ENCODE results near the gene HOXB1. TPM values are rescaled to one million over a fixed set of nuclear protein-coding genes. Genes with fewer than 3 reads are reported as not detected.

HOXB1 gene
- total RNA-seq, 1 experiment from 2014 or later: not detected

DNA sequence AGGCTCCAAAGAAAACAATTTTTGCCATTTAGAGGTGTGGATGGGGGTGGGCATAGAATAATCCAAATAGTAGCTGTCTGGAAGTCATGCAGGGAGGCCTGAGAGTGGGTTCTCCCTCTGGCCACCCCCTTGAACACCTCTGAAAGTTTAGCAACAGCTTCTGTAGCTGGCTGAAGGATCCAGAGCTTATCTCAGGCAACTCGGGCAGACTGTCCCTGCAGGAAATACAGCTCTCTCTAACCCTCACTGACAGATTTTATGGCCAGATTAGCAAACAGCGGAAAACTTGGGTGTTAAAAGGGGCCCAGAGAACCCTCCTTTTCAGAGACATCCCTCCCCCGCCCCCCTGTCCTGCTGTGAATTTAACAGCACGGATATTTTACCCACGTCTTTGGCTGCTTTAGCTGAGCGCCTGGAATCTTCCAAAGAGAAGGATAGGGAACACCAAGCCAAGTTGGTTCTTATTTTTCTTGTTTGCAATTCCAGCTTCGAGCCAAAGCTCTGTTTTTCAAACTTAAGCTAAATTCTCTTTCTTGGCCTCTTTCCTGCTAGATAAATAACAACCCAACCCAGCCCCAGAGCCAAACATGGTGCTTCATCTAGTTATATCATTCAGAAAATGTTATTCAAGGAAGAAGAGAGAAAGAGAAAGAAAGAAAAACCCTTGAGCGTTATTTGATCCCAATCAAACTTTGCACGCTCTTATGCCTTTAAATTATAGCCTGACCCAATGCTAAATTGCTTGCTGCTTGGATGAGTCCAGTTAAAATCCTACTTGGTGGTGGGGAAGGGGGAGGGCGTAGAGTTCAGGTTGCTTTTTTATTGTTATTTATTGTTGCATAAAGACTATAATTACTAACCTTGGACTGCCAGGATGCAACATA lies 16.4 kb upstream of the HOXB1 start:
- H3K27me3 ChIP-seq (replicated peaks; ENCODE audit: control insufficient read depth, insufficient read depth, low read length): no peaks in the 10 kb centered on the region
- no peaks in the 10 kb centered on the region for H3K9me3 ChIP-seq
- TF ChIP-seq, protein P1, sequence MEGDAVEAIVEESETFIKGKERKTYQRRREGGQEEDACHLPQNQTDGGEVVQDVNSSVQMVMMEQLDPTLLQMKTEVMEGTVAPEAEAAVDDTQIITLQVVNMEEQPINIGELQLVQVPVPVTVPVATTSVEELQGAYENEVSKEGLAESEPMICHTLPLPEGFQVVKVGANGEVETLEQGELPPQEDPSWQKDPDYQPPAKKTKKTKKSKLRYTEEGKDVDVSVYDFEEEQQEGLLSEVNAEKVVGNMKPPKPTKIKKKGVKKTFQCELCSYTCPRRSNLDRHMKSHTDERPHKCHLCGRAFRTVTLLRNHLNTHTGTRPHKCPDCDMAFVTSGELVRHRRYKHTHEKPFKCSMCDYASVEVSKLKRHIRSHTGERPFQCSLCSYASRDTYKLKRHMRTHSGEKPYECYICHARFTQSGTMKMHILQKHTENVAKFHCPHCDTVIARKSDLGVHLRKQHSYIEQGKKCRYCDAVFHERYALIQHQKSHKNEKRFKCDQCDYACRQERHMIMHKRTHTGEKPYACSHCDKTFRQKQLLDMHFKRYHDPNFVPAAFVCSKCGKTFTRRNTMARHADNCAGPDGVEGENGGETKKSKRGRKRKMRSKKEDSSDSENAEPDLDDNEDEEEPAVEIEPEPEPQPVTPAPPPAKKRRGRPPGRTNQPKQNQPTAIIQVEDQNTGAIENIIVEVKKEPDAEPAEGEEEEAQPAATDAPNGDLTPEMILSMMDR (IDR thresholded peaks at IDR 0.05; ENCODE audit: insufficient read depth in 1 of 2, low read depth in 1 of 2, low read length in 1 of 2, severe bottlenecking in 1 of 2, unreplicated experiment in 1 of 2): no peak
- H3K27ac Mint-ChIP-seq (ENCODE audit: unreplicated experiment): no peak overlapping the region
- no peak for DNase-seq
- peaks cover 11% of the 10 kb centered on the region for H3K4me1 Mint-ChIP-seq (ENCODE audit: low read depth, unreplicated experiment)
- H3K4me3 Mint-ChIP-seq (ENCODE audit: unreplicated experiment): no peak overlapping the region
- H3K27me3 Mint-ChIP-seq (ENCODE audit: insufficient read depth, unreplicated experiment): peaks cover 2% of the 10 kb centered on the region
- no peaks in the 10 kb centered on the region for H3K9me3 Mint-ChIP-seq (ENCODE audit: unreplicated experiment)
- H3K4me1 ChIP-seq: peaks cover 10% of the 10 kb centered on the region; the same call in 1 of the 2 replicates
- ChIA-PET CTCF (interaction anchor here (0.8 to 1.6 kb wide), 11 partner anchors 8 to 77 kb away, joined by 3 to 17 read pairs (median 4); no protein-coding TSS in a partner anchor), POLR2A (interaction anchor here (0.5 kb wide), 1 partner anchor 58 kb away, joined by 7 read pairs; no protein-coding TSS in a partner anchor)
- H3K36me3 ChIP-seq (ENCODE audit: control insufficient read depth, insufficient read depth, low read length): no peaks in the 10 kb centered on the region
- intact Hi-C loops (cut with micrococcal nuclease; ENCODE audit: unreplicated experiment): no loop called here
- H3K36me3 Mint-ChIP-seq (ENCODE audit: insufficient read depth, unreplicated experiment): no peaks in the 10 kb centered on the region
- no TSS peak for BruUV-seq (replicated peaks)
- no peak overlapping the region for H3K4me3 ChIP-seq (ENCODE audit: low read depth, low read length)

DNA sequence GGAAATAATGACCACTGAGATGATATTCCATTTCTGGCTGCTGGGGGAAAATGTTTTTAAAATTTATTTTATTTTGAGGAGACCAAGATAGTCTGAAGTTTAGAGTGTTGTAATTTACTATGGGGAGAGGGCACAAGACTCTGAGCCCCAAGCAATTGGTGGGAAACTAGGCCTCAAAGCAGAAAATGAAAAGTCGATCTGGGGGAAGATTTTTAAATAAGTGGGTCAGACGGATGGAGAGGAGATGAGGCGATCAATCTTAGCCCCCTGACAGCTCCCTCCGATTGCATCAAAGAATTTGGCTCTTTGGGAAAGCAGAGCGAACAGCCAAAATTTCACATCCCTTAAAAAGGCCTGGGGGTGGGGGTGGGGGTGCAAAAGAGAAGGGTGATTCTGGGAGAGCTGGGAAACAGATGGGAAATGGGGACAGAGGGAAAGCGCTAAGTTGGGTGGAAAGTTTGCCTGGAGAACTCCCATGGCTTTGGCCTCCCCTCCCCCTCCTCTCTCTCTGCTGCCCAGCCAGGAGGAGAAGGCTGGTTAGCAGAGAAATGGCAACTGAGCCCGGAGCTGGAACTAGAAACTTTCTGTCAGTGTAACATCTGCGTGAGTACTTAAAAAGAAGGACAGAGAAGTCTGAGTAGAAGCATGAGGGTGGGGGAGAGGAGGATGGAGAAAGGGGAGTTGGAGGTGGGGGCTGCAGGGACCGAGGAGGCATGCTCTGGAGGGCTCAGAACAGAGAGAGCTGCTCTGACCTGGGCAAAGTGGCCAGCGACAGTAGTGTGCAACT lies 15.5 kb upstream of the HOXB1 start:
- no peak overlapping the region for H3K27ac Mint-ChIP-seq (ENCODE audit: unreplicated experiment)
- no peaks in the 10 kb centered on the region for H3K9me3 ChIP-seq
- no peaks in the 10 kb centered on the region for H3K36me3 Mint-ChIP-seq (ENCODE audit: insufficient read depth, unreplicated experiment)
- intact Hi-C loops (cut with micrococcal nuclease; ENCODE audit: unreplicated experiment): no loop called here
- H3K27me3 Mint-ChIP-seq (ENCODE audit: insufficient read depth, unreplicated experiment): peaks cover 5% of the 10 kb centered on the region
- POLR2A ChIA-PET: interaction anchor here (0.5 to 0.6 kb wide), 2 partner anchors 57 to 157 kb away, joined by 6 to 7 read pairs; no protein-coding TSS in a partner anchor
- no peak for DNase-seq
- no TSS peak for BruUV-seq (replicated peaks)
- H3K4me3 Mint-ChIP-seq (ENCODE audit: unreplicated experiment): no peak overlapping the region
- peaks cover 10% of the 10 kb centered on the region; the same call in 1 of the 2 replicates for H3K4me1 ChIP-seq
- H3K9me3 Mint-ChIP-seq (ENCODE audit: unreplicated experiment): no peaks in the 10 kb centered on the region
- no peaks in the 10 kb centered on the region for H3K36me3 ChIP-seq (ENCODE audit: control insufficient read depth, insufficient read depth, low read length)
- TF ChIP-seq, protein P1 (IDR thresholded peaks at IDR 0.05; ENCODE audit: insufficient read depth in 1 of 2, low read depth in 1 of 2, low read length in 1 of 2, severe bottlenecking in 1 of 2, unreplicated experiment in 1 of 2): no peak
- no peaks in the 10 kb centered on the region for H3K27me3 ChIP-seq (replicated peaks; ENCODE audit: control insufficient read depth, insufficient read depth, low read length)
- CTCF ChIA-PET: interaction anchor here (0.8 to 1.6 kb wide), 6 partner anchors 28 to 56 kb away, joined by 3 to 17 read pairs (median 5); no protein-coding TSS in a partner anchor
- peaks cover 11% of the 10 kb centered on the region for H3K4me1 Mint-ChIP-seq (ENCODE audit: low read depth, unreplicated experiment)
- no peak overlapping the region for H3K4me3 ChIP-seq (ENCODE audit: low read depth, low read length)

DNA sequence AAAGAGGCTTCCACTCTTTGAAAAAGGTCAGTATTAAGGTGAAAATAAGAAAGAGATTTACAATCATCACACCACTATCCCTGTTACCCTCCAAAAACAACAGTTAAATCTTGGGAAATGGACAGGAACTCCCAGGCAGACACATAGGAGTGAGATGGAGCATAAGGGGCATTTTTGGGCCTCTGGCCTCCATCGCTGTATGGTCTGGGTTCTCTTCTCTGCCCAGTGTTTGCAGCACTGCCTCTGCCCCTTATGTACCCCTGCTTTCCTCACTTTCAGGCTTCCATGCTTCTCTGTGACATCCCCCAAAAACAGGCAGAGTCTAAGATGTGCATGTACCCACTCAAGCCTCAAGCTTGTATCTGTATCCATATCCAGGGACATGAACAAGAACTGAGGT lies 14.7 kb upstream of the HOXB1 start:
- H3K9me3 ChIP-seq: no peaks in the 10 kb centered on the region
- no peaks in the 10 kb centered on the region for H3K27me3 ChIP-seq (replicated peaks; ENCODE audit: control insufficient read depth, insufficient read depth, low read length)
- TF ChIP-seq, protein P1 (IDR thresholded peaks at IDR 0.05; ENCODE audit: insufficient read depth in 1 of 2, low read depth in 1 of 2, low read length in 1 of 2, severe bottlenecking in 1 of 2, unreplicated experiment in 1 of 2): no peak
- Mint-ChIP-seq H3K4me3 (ENCODE audit: unreplicated experiment) (no peak overlapping the region), H3K27me3 (ENCODE audit: insufficient read depth, unreplicated experiment) (peaks cover 8% of the 10 kb centered on the region), H3K9me3 (ENCODE audit: unreplicated experiment) (no peaks in the 10 kb centered on the region), H3K27ac (ENCODE audit: unreplicated experiment) (no peak overlapping the region), H3K4me1 (ENCODE audit: low read depth, unreplicated experiment) (peaks cover 11% of the 10 kb centered on the region), H3K36me3 (ENCODE audit: insufficient read depth, unreplicated experiment) (no peaks in the 10 kb centered on the region)
- DNase-seq: no peak
- H3K4me1 ChIP-seq: peaks cover 10% of the 10 kb centered on the region; the same call in 1 of the 2 replicates
- ChIA-PET CTCF (no interaction called here), POLR2A (no interaction called here)
- BruUV-seq (replicated peaks): no TSS peak
- intact Hi-C loops (cut with micrococcal nuclease; ENCODE audit: unreplicated experiment): no loop called here
- H3K36me3 ChIP-seq (ENCODE audit: control insufficient read depth, insufficient read depth, low read length): no peaks in the 10 kb centered on the region
- H3K4me3 ChIP-seq (ENCODE audit: low read depth, low read length): no peak overlapping the region

Measured in Caco-2 (cell line).